B cell (primary cell): ENCODE data around the gene MGST2.

ENCODE experiments used
- EZH2 ChIP-seq: IDR thresholded peaks from 2 replicates; pipeline ENCODE4 v1.6.1; 2012; ENCODE audit warnings: borderline replicate concordance, low read depth, mild to moderate bottlenecking, moderate library complexity, low read length; ENCODE audit not compliant: insufficient read depth, poor library complexity, severe bottlenecking
- TF ChIP-seq, protein P1 (sequence below): fragments of 200-600 bp; IDR thresholded peaks from one replicate; pipeline ENCODE4 v1.8.0; 2022; ENCODE audit warnings: antibody characterized with exemption, mild to moderate bottlenecking

DNA sequence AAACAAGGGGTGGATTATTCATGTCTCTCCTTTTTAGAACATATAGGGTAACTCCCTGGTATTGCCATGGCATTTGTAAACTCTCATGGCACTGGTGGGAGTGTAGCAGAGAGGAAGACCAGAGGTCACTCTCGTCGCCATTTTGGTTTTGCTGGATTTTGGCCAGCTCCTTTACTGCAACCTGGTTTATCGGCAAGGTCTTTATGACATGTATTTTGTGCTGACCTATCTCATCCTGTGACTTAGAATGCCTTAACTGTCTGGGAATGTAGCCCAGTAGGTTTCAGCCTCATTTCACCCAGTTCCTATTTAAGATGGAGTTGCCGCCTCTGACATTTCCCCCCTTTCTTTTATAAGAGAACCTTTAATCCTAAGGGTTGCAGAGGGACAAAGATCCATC is 45.8 kb downstream of the MGST2 start:
- TF ChIP-seq, protein P1, sequence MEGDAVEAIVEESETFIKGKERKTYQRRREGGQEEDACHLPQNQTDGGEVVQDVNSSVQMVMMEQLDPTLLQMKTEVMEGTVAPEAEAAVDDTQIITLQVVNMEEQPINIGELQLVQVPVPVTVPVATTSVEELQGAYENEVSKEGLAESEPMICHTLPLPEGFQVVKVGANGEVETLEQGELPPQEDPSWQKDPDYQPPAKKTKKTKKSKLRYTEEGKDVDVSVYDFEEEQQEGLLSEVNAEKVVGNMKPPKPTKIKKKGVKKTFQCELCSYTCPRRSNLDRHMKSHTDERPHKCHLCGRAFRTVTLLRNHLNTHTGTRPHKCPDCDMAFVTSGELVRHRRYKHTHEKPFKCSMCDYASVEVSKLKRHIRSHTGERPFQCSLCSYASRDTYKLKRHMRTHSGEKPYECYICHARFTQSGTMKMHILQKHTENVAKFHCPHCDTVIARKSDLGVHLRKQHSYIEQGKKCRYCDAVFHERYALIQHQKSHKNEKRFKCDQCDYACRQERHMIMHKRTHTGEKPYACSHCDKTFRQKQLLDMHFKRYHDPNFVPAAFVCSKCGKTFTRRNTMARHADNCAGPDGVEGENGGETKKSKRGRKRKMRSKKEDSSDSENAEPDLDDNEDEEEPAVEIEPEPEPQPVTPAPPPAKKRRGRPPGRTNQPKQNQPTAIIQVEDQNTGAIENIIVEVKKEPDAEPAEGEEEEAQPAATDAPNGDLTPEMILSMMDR, result no peak
- TF ChIP-seq EZH2, result no peak
